Activated CD8-positive, alpha-beta memory T cell treated with anti-CD3 and anti-CD28 coated beads for 36 hours (primary cell): ENCODE data around the gene SLC43A3. TPM values are rescaled to one million over a fixed set of nuclear protein-coding genes. Genes with fewer than 3 reads are reported as not detected.

ENCODE experiments used
- CTCF ChIA-PET: fragments of 350-600 bp; sonication (Branson Sonifier 250); formaldehyde crosslinking; loops from one replicate; lab custom pipeline; 2021; ENCODE audit warnings: antibody characterized with exemption; lab: Charles Lee
- POLR2A ChIA-PET: fragments of 350-600 bp; sonication (Branson Sonifier 250); formaldehyde crosslinking; loops from one replicate; lab custom pipeline; 2021; ENCODE audit warnings: antibody characterized with exemption; lab: Charles Lee
- total RNA-seq, 2 experiments: library from RNA; stranded (reverse); gene quantifications; one replicate each; pipeline ENCODE4 v1.2.3, GENCODE V29; 2021

The SLC43A3 gene
- total RNA-seq, 2 experiments from 2014 or later = 444 to 465 TPM

GRCh38 chr11:57403003-57403801 is 23.7 kb downstream of the SLC43A3 start:
- ChIA-PET CTCF (interaction anchor here (0.9 kb wide), 1 partner anchor 53 kb away, joined by 4 read pairs; no protein-coding TSS in a partner anchor), POLR2A (interaction anchor here (1.4 to 2.6 kb wide), 2 partner anchors 22 to 27 kb away, joined by 3 to 8 read pairs; no protein-coding TSS in a partner anchor)

- POLR2A ChIA-PET = interaction anchor here (1.4 to 2.6 kb wide), 2 partner anchors 23 to 28 kb away, joined by 3 to 8 read pairs; no protein-coding TSS in a partner anchor
- CTCF ChIA-PET = interaction anchor here (0.9 kb wide), 1 partner anchor 52 kb away, joined by 4 read pairs; no protein-coding TSS in a partner anchor
Measured at GRCh38 chr11:57402188-57403002, 24.5 kb downstream of the SLC43A3 start.

GRCh38 chr11:57399972-57400578 is 26.8 kb downstream of the SLC43A3 start:
- CTCF ChIA-PET = interaction anchor here (0.6 kb wide), 1 partner anchor 50 kb away, joined by 3 read pairs; no protein-coding TSS in a partner anchor
- POLR2A ChIA-PET = no interaction called here

GRCh38 chr11:57399221-57399620 is 27.7 kb downstream of the SLC43A3 start:
- POLR2A ChIA-PET = interaction anchor here (1.1 kb wide), 1 partner anchor 9 kb away, joined by 3 read pairs; no protein-coding TSS in a partner anchor

GRCh38 chr11:57397394-57397990 is 29.4 kb downstream of the SLC43A3 start:
- POLR2A ChIA-PET = interaction anchor here (0.7 kb wide), 1 partner anchor 39 kb away, joined by 4 read pairs; no protein-coding TSS in a partner anchor

More at GRCh38 chr11:57399221-57399620, 27.7 kb downstream of the SLC43A3 start:
- CTCF ChIA-PET = no interaction called here

GRCh38 chr11:57396744-57397143 is 30.2 kb downstream of the SLC43A3 start:
- ChIA-PET POLR2A (no interaction called here), CTCF (no interaction called here)

More at GRCh38 chr11:57397394-57397990, 29.4 kb downstream of the SLC43A3 start:
- CTCF ChIA-PET = no interaction called here

GRCh38 chr11:57395905-57396623 is 30.9 kb downstream of the SLC43A3 start:
- CTCF ChIA-PET = interaction anchor here (1.4 kb wide), 1 partner anchor 64 kb away, joined by 3 read pairs; the partner anchor contains the start of gene RTN4RL2
- POLR2A ChIA-PET = no interaction called here

GRCh38 chr11:57394203-57394965 is 32.5 kb downstream of the SLC43A3 start:
- ChIA-PET POLR2A (no interaction called here), CTCF (interaction anchor here (0.5 to 1.4 kb wide), 5 partner anchors 10 to 66 kb away, joined by 3 to 4 read pairs (median 4); partner anchors contain the start of gene RTN4RL2)

- POLR2A ChIA-PET = no interaction called here
- CTCF ChIA-PET = no interaction called here
Measured at GRCh38 chr11:57392763-57393105, 34.2 kb downstream of the SLC43A3 start.

- POLR2A ChIA-PET = no interaction called here
Measured at GRCh38 chr11:57392066-57392762, 34.7 kb downstream of the SLC43A3 start.

GRCh38 chr11:57391539-57391938 is 35.4 kb downstream of the SLC43A3 start:
- ChIA-PET CTCF (no interaction called here), POLR2A (no interaction called here)

More at GRCh38 chr11:57392066-57392762, 34.7 kb downstream of the SLC43A3 start:
- CTCF ChIA-PET = no interaction called here

GRCh38 chr11:57391111-57391510 is 35.8 kb downstream of the SLC43A3 start:
- ChIA-PET CTCF (no interaction called here), POLR2A (no interaction called here)

- CTCF ChIA-PET = no interaction called here
Measured at GRCh38 chr11:57390535-57390934, 36.4 kb downstream of the SLC43A3 start, which contains the start of gene PRG2. Gene PRG2 (minus strand): TSS chr11:57390650. CDS start chr11:57389944, 706 bp downstream.

GRCh38 chr11:57387289-57388030 is 39.5 kb downstream of the SLC43A3 start:
- POLR2A ChIA-PET = no interaction called here
- CTCF ChIA-PET = interaction anchor here (0.5 kb wide), 1 partner anchor 37 kb away, joined by 3 read pairs; no protein-coding TSS in a partner anchor

More at GRCh38 chr11:57390535-57390934, 36.4 kb downstream of the SLC43A3 start, which contains the start of gene PRG2:
- POLR2A ChIA-PET = no interaction called here

- ChIA-PET POLR2A (no interaction called here), CTCF (no interaction called here)
Measured at GRCh38 chr11:57386178-57386940, 40.6 kb downstream of the SLC43A3 start.
